IPS-NIHi11 (cell line): Measurements from ENCODE around the gene ZFP36.

Source experiments
- DNase-seq: peaks from one replicate; pipeline ENCODE4 v3.0.0; 2012; ENCODE audit warnings: mixed read lengths, low spot score

The ZFP36 gene

DNA sequence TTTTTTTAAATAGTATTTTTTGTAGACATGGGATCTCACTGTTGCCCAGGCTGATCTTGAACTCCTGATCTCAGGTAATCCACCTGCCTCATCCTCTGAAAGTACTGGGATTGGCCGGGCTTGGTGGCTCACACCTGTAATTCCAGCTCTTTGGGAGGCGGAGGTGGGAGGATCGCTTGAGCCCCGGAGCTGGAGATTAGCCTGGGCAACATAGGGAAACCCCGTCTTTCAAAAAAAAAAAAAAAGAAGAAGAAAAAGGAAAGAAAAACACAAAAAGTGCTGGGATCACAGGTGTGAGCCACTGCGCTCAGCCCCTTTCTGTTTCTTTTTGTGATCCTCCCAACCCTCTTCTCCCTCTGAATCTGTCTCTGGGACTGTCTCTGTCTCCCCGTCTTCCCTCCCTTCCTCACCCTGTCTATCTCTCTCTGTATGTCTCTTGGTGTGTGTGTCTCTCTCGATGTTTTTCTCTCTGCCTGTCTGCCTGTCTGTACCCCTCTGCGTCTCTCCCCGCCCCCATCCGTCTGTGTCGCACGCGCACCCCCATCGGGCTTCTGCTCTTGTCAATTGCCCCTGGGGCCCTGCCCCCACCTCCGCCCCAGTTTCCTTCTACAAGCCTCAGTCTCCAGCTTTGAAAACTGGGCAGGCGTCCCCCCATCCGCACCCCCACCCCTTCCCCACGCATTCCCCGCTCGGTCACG is 540 bp upstream of the ZFP36 start:
- DNase-seq: no peak

DNA sequence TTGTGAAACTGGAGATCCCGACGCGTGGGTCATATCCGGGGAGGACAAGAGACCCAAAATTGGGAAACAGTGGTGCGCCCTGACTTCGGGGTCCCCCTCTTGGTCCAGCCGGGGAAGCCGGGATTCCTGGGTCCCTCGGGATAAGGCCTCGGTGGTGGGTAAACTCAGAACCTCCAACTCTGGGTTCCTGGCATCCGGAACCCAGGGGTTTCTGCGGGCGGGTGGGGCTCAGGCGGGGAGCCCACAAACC is 688 bp downstream of the ZFP36 start:
- DNase-seq: no peak

DNA sequence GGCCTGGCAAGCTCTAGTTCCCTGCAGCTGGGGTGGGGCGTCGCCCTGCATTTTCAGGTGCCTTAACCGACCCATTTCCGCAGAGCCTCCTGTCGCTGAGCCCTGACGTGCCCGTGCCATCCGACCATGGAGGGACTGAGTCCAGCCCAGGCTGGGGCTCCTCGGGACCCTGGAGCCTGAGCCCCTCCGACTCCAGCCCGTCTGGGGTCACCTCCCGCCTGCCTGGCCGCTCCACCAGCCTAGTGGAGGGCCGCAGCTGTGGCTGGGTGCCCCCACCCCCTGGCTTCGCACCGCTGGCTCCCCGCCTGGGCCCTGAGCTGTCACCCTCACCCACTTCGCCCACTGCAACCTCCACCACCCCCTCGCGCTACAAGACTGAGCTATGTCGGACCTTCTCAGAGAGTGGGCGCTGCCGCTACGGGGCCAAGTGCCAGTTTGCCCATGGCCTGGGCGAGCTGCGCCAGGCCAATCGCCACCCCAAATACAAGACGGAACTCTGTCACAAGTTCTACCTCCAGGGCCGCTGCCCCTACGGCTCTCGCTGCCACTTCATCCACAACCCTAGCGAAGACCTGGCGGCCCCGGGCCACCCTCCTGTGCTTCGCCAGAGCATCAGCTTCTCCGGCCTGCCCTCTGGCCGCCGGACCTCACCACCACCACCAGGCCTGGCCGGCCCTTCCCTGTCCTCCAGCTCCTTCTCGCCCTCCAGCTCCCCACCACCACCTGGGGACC is 1.2 kb downstream of the ZFP36 start:
- DNase-seq: no peak

DNA sequence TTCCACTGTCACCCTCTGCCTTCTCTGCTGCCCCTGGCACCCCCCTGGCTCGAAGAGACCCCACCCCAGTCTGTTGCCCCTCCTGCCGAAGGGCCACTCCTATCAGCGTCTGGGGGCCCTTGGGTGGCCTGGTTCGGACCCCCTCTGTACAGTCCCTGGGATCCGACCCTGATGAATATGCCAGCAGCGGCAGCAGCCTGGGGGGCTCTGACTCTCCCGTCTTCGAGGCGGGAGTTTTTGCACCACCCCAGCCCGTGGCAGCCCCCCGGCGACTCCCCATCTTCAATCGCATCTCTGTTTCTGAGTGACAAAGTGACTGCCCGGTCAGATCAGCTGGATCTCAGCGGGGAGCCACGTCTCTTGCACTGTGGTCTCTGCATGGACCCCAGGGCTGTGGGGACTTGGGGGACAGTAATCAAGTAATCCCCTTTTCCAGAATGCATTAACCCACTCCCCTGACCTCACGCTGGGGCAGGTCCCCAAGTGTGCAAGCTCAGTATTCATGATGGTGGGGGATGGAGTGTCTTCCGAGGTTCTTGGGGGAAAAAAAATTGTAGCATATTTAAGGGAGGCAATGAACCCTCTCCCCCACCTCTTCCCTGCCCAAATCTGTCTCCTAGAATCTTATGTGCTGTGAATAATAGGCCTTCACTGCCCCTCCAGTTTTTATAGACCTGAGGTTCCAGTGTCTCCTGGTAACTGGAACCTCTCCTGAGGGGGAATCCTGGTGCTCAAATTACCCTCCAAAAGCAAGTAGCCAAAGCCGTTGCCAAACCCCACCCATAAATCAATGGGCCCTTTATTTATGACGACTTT is 2.0 kb downstream of the ZFP36 start:
- no peak for DNase-seq

DNA sequence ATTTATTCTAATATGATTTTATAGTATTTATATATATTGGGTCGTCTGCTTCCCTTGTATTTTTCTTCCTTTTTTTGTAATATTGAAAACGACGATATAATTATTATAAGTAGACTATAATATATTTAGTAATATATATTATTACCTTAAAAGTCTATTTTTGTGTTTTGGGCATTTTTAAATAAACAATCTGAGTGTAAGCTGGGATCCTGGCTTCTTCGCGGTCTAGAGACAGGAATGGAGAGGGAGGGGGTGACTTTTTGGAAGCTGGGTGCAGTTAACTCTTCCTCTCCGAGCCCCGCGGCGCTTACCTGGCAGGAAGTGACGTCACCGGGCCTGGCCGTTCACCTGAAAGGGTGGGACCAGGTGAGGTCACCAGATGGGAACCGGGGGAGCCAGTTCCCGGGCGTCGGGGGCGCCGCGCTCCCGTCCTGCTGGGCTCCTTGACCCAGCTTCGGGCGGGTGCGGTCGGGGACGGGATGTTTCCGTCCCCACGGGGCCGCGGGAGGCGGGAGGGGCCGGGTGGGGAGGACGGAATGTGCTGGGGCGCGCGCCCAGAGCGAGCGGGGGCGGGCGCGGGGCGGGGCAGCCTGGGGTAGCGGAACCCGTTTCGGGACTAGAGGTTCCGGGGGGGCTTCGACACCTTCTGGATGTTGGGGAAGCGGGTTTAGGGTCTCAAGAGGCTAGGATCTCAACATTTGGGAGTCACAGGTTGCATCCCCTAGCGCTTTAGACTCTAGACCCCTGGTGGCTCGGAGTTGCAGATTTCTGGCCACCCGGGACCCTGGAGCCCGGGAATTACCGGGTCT is 2.8 kb downstream of the ZFP36 start:
- DNase-seq: peak; percentile 68

DNA sequence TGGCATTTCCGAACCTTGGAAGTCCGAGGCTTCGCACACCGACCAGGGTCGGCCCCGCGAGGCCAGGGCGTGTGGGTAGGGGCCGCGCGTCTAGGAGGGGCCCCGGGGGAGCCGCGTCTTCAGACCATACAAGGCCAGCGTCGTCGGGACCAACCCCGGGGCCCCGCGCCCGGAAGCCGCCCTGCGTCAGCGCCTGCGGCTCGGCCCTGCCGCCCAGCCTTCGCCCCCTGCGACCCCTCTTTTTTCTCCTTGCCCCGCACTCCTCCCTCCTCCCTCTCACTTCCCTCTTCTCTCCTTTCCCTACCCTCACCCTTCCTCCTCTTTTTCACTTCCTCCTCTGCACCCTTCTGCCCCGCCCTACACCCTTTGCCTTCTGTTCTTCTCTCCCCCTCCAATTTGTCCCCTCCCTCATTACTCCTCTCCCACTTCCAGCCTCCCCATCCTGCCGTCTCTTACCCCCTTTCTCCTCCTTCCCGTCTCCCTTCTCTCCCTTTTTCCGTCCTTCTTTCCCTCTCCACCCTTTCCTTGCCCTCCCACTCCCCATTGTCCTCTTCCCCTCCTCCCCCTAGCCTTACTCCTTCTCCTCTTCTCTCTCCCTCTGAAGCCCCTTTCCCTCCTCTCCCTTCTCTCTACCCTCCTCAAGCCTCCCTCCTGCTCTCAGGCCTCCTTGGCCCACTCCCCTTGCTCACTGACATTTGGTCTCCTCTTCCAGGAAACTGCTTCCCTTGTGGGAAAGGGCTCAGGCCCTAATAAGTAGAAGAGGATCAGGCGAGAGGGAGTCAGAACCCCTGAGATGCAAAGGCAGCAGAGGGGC is 3.6 kb downstream of the ZFP36 start:
- no peak for DNase-seq

DNA sequence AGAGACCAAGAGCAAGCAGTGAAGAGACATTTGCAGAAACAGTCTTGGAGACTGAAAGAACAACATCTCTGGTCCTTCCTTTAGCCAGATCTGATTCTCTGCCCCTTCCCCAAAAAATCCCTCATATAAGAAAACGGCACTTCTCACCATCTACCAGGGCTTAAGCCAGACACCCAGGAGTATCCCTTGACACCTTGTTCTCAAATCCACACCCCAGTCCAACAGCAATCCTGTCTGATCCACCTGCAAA is 4.1 kb downstream of the ZFP36 start:
- no peak for DNase-seq

DNA sequence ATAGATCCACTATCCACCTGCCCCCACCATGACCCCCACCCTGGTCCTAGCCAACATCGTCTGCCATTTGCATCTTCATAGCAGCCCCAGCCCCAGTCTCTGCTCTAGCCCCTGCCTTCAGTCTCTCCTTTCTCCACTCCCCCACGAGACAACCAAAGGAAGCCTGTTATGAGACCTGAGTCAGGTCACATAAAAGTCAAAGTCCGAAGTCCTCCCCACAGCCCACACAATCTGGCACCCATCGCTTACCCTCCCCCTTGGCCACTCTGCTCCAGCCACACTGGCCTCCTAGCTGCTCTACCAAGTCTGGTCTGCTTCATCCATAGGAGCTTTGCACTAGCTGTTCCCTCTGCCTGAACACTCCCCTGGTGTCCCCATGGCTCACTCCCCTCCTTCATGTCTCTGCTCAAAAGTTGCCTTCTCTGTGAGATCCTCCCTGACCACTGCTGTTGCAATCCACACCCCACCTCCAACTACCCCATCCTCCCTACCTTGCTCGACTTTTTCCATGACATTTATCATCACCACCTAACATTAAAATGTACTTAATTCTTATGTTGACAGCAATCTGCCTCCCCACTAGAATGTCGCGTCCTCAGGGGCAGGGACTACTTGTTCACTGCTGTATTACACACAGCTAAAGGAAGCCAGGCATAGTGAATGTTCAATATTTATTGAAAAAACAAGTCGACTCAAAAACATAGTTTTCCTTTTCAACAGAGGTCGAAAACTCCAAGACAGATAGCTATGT is 4.6 kb downstream of the ZFP36 start:
- no peak for DNase-seq

DNA sequence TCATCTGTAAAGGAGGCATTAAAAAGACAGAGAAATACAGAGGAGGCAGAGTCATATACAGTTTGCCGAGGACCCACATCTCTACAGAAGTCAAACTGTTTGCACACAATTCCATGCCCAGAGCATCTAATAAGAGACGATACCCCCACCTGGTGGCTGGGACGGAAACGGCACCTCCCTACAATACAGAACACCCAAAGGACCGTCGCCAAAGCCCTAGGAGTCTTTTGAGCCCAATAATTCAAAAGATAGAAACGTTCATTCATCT is 5.1 kb downstream of the ZFP36 start:
- DNase-seq: no peak

DNA sequence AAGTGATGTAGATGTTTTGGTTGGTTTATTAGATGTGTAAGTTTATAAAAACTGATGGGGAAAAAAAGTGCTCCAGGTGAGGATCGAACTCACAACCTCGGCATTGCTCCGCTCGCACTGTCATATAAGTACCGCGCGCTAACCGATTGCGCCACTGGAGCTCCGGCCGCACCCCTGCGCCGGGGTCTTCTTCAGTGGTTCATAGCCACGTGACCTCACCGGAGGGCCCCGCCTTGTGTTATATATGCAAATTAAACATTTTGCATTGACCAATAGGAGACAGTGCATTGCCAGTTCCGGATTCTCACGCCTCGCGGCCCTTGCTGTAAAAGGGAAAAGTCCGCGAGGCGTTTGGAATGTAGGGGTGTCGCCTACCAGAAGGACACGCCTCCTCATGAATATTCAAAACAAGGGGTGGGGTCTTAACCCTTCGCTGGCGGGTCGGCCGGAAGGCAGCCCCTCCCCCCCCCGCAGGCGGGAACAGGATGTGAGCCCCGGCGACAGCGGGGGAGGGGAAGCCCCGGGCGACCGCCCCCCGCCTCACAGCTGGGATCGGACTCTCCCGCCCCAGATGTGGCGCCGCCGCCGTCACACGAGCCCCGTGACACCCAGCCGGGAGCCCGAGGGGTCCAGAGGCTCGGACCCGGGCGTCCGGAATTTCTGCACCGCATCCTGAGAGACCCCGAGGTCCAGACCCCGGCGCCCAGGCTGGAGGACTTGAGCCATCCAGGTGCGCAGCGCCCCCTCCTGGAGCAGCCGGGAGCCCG is 5.6 kb downstream of the ZFP36 start, which contains the start of gene PLEKHG2:
TSS of gene PLEKHG2 (plus strand) at position 570 of the 767 bp plus-strand sequence. CDS start 1,418 bp downstream, outside the sequence.
- DNase-seq: peak; percentile 88

DNA sequence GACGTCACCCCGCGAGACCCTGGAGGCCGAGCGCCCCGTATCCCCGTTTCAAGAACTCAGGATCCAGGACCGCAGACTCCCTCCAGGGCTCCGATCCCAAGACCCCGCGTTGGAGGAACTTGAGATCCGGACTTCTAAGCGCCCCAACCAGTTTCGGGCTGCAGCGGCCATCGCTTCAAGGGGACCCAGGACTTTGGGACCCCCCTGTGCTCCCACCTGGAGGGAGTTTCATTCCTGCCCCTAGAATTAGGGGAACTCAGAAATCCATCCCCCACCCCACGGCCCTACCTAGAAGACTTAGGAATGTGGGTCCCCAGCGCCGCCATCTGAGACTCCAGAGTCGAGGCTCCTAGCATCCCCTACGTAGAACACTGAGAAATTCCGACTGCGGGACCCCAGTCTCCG is 6.2 kb downstream of the ZFP36 start:
- DNase-seq: no peak

DNA sequence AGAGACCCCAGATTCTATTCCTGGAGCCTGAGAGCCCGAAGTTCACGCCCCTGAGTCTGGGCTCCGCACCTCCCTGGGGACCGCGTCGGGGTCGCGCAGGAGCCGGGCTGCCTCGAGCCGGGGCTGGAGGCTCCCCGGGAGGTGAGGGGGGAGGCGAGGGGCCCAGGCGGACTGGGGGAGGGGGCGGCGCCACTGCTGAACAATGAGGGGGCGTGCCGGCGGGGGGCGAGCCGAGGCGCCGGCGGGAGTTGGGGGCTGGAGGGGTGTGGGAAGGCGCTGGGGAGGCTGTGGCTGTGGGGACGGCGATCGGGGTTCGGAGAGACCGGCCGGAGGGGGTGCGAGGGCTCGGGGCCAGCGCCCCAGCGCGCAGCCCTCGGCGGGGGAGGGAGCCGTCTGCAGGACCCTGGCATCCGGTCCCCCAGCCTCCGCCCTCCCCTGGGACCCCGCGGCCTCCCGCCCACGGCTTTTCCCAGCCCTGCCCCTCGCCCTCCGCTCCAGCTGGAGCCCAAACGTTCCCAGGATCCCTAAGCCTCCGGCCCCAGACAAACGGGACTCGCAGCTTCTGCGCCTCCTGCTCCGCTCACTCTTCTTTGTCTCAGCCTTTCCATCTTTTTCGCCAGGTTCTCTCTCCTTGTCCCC is 6.7 kb downstream of the ZFP36 start:
- DNase-seq: peak; percentile 74

DNA sequence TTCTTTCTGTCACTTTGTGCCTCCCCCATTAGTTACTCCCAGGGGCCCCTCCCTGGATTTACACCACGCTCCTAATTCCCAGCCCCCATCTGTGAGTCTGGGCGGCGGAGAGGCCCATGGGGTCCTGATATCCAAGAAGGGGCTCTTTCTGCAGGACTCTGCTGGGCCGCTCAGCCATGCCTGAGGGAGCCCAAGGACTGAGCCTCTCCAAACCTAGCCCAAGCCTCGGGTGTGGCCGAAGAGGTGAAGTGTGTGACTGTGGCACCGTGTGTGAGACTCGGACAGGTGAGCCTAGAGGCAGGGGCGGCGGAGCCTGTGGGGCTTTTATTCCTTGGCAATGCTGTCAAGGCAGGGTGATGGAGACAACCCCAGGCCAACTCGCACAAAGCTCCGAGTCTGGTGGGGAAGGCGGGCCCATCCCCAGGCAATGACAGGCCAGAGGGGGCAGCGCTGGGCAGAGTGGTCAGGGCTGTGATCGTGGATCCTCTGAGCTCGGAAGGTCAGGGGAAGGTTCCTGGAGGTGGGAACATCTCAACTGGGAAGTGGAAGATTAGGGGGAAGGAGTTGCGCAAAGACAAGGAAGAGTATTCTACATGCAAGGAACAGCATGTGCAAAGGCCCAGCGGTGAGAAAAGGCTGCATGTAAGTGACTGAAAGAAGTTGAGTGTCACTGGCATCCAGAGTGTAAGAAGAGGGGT is 7.4 kb downstream of the ZFP36 start:
- DNase-seq: no peak

DNA sequence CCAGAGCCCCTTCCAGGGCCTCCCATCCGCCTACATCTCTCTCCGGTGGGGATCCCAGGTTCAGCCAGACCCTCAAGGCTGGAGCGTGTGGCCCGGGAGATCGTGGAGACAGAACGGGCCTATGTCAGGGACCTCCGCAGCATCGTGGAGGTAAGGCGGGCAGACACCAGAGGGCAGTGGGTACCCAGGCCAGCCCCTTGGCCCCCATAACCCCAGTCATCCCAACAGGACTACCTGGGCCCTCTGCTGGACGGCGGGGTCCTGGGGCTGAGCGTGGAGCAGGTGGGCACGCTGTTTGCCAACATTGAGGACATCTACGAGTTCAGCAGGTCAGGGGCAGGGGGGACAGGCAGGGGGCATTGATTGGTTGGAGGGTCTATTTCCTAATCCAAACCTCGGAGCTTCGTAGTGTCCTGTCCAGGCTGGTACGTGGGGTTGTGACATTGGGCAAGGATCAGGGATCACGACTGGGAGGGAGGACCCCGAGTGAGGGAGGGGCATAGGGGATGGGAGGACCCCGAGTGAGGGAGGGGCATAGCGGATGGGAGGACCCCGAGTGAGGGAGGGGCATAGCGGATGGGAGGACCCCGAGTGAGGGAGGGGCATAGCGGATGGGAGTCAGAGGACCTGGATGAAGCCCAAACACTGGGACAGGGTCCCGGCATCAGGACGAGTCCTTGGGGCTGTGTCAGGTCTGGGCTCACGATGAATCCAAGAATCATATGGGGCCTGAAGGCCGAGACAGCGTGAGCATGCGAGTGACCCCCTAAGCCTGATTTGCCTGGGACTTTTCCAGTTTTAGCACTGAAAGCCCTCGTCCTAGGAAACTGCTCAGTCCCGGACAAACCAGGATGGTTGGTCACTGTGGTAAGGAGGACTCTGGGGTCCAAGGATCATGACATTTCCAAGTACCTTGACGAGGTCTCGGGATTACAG is 8.7 kb downstream of the ZFP36 start:
- no peak for DNase-seq

DNA sequence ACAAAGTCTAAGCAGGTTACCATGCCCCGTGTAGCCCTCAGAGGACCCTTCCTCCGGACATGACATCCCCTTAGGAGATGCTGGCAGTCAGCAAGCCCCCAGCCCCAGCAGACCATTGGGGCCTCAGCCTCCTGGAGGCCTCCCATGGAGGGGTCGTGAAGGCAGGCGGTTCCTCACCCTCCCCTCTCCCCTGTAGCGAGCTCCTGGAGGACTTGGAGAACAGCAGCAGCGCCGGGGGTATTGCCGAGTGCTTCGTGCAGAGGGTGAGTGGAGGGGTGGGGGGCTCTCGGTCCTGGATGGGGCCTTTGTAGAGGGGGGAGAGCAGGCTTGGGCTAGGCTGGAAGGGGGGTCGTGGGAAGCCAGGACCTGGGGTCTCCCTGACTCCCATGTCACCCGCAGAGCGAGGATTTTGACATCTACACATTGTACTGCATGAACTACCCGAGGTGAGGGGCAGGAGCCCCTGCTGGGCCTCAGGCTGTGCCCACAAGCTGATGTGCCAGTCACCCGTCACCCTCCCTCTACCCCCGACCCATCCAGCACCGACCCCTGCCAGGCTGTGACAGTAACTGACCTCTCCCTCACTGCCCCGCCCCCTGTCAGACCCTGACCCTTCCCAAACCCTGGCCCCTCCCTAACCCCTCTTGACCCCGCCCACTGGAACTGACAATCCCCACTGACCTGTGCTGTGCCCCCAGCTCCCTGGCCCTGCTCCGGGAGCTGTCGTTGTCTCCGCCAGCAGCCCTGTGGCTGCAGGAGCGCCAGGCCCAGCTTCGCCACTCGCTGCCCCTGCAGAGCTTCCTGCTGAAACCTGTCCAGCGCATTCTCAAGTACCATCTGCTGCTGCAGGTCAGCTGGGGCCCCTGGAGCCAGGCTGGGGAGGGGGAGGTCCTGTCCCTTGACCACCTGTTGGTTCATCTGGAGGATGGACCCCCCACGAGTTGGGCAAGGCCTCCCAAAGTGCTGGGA is 9.8 kb downstream of the ZFP36 start:
- peak; percentile 56 for DNase-seq

DNA sequence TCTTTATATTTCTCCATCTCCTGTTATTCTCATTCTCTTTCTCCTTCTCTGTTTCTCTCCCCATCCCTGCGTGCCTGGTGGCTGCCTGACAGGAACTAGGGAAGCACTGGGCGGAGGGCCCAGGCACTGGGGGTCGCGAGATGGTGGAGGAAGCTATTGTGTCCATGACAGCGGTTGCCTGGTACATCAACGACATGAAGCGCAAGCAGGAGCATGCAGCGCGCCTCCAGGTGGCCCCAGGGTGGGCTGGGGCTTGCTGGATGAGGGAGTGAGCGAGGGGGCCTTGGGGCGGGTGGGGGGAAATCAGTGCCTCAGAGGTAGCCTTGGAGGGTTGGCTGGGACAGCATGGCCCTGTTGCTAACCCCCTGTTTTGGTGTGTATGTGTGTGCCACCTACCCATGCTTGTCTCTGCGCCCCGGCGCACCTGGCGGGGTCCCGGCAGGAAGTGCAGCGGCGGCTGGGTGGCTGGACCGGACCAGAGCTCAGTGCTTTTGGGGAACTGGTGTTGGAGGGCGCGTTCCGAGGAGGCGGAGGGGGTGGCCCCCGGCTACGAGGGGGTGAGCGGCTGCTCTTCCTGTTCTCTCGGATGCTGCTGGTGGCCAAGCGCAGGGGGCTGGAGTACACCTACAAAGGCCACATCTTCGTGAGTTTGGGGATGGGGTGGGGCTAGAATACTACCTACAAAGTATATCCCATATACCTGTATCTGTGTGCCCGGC is 11.0 kb downstream of the ZFP36 start:
- no peak for DNase-seq
